HG02938 (cell line): Measurements from ENCODE around the gene CRTAC1.

Experiments
- ATAC-seq: cut with Tn5 transposase; IDR thresholded peaks from one replicate; pipeline ENCODE4 v1.9.1; 2021; ENCODE audit warnings: mild to moderate bottlenecking, moderate library complexity; ENCODE audit not compliant: unreplicated experiment

Gene CRTAC1

GRCh38 chr10:97903128-97904017 lies 127.0 kb downstream of the CRTAC1 start:
- ATAC-seq = no peak

GRCh38 chr10:97901381-97901780 lies 129.0 kb downstream of the CRTAC1 start:
- ATAC-seq = no peak

DNA sequence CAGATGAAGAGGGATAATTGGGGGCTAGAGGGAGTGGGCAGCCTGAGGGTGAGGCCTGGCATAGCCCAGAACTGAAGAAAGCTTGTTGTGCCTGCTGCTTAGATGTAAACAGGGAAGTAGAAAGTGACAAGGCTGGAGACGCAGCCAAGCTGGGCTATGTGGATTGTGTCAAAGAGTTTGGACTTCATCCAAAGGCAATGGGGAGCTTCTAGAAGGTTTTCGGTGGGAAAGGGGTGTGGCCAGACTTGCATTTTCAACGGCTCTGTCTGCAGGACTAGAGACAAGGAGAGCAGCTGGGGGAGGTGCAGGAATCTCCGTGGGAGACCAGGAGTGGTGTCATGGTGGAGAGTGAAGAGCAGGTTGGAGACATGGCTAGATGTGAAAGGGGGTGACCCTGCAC lies 132.0 kb downstream of the CRTAC1 start:
- no peak for ATAC-seq

GRCh38 chr10:97896756-97897358 lies 133.6 kb downstream of the CRTAC1 start:
- ATAC-seq = no peak

- ATAC-seq = no peak
Observed at GRCh38 chr10:97895915-97896314, 134.5 kb downstream of the CRTAC1 start.

DNA sequence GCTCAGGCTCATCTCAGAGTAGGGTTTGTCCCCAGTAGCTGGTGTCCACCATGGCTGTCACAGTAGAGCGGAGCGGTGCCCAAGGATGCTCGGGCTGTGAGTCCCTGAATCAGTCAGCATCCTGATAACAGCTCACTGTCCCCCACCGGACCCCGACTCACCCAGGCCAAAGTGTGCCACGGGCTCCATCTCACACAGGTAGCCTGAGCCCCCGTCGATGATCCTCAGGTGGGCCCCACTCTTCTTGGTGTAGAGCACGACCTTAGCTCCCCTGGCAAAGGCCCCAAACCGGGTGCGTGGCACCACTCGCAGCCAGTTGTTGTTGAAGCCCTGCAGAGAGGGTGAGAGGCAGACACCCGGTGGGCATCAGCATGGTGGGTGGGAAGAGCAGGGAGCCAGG lies 135.3 kb downstream of the CRTAC1 start:
- no peak for ATAC-seq

GRCh38 chr10:97894092-97894491 lies 136.3 kb downstream of the CRTAC1 start:
- ATAC-seq = no peak

- ATAC-seq = no peak
Observed at GRCh38 chr10:97892939-97893338, 137.5 kb downstream of the CRTAC1 start.

DNA sequence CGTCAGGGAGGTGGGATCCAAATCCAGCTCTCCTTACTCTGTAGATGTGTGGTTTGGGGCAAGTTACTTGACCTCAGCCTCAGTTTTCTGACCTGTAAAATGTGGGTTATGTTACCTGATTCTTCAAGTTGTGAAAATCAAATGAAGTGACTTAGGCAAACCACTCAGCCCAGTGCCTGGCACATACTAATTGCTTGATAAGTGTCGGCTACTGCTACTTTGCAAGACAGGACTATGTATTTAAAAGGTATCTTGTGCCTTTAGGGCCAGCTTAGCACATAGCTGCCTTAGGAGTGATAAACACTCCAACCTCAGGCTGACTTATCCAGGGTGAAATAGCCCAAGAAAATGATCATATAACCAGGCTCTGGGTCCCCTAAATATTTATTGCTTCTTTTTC lies 137.9 kb downstream of the CRTAC1 start:
- ATAC-seq = no peak

GRCh38 chr10:97891497-97892167 lies 138.8 kb downstream of the CRTAC1 start:
- no peak for ATAC-seq

GRCh38 chr10:97889461-97890265 lies 140.8 kb downstream of the CRTAC1 start:
- ATAC-seq = no peak

GRCh38 chr10:97888641-97889262 lies 141.7 kb downstream of the CRTAC1 start:
- ATAC-seq = no peak

GRCh38 chr10:97888134-97888533 lies 142.3 kb downstream of the CRTAC1 start:
- no peak for ATAC-seq

DNA sequence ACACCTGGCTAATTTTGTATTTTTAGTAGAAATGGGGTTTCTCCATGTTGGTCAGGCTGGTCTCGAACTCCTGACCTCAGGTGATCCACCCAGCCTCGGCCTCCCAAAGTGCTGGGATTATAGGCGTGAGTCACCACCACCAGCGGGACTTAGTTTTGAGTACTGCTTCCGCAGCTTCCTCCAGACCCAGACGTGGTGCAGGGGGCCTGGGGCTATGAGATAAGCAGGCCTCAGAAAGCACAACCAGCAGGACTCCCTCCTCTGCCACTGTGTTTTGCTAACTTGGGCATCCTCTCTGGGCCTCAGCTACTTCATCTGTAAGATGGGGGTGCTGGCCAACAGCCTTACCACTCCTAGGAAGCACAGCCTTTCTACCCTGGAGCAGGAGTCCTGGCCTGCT lies 143.0 kb downstream of the CRTAC1 start:
- ATAC-seq = no peak

- no peak for ATAC-seq
Observed at GRCh38 chr10:97886286-97886685, 144.1 kb downstream of the CRTAC1 start.

DNA sequence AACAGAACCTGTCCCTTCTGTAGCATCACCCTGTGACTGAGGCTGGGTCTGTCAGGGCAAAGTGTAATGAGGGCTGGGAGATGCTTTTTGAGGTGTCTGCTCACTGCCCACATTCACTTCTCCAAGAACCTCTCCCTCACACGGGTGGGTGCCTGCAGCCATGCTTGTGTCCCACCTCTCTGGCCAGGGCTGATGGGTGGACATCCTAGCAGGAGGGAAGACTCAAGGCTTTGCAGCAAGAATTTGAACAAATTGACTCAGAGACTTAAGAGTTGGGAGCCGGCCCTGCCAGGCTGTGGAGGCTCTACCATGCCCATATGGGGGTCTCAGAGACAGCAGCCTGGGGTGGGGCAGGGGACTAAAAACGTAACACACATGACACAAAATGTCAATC lies 147.3 kb downstream of the CRTAC1 start:
- ATAC-seq = no peak

DNA sequence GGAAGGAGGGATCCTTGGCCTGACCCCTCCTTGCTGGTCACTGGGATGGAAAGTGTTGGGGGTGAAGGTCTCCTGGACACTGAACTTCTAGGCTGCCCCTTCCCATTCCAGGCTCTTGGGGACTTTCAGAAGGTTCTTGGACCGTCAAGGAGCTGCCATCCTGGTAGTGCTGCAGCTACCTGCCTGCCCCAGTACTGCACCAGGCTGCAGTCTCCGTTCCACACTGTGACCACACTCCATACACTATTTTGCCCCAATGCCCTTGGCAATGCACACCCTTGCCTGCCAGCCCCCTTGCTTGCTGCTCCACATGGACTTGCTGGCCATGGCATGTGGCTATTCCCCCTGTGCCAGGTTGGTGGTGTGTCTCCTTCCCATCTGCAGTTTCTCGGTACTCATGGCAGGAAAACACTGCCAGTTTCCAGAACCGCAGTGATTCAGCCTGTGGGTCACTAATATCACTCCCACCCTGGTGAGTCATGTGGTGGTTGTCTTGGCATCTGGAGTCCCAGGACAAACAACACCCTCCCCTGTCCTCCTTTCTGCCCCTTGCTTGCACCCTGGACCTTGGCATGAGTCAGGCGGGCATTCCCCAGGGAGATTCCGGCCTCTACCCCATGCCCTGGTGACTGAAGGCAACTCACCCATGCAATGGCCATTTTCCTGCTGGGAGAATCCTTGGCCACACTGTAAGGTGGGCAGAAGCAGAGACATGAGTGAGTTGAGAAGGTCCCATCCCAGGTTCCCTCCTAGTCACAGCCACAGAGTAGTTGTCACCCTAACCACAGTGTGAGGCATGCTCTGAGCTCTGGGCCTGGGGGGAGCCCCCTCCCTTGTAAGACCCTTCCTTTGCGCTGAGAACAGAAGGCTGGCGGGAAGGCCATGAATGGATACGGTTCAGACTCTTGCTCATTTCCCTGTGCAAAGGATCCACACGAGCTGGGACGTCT lies 148.0 kb downstream of the CRTAC1 start:
- ATAC-seq = no peak

DNA sequence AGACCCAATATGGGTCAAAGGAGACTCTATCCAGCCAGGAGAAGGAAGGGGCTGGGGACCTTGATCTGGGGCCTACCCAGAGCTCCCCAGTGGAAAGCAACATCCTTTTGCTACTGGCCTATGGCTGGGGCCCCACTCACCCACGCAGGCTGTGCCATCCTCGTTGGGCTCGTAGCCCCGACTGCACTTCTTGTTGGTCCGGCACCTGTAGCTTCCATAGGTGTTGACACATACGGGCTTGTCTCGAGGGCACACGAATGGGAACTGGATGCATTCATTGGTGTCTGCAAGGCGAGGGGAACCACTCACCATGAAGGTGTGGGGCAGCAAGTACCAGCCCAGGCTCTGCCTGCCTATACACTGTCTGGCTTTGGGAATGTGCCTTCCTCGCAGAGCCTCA lies 150.3 kb downstream of the CRTAC1 start:
- no peak for ATAC-seq

DNA sequence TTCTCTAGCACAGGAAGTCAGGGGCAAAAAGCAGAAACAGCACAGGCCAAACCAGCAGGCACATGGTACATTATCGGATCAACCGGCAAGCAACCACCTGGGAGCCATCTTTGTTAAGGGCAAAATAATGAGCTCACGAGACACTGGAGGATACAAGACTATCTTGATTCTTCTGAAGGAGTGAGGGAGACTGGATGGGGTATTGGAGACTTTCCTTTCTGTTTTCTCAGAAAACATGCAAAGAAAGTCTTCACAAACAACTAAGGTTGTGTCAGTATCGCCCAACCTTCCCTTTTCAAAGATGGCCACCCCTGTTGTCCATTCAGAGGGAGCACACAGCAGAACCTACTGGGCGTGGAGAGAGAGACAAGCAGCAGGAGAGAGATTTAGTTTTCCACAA lies 151.2 kb downstream of the CRTAC1 start:
- no peak for ATAC-seq

DNA sequence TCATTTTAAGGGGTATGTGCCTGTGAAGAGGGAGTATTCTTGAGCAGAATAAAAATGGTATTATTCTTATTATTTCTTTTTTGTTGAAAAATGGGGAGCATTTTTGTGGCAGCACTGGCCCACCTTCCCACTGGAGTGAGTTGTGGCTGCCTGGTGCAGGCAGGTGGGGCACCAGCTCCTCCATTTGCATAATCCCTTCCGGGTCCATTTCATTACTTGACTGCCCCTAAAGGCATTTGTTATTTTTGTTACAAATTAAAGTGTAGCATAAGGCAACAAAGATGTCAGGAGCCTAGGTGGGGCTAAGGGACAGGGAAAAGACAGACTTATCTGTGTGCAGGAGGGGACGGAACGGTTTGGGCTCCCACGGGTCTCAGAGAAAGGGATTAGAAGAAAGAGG lies 154.0 kb downstream of the CRTAC1 start:
- no peak for ATAC-seq
